Endothelial cell of umbilical vein (primary cell): Measurements from ENCODE around the gene CYP11A1. TPM values are rescaled to one million over a fixed set of nuclear protein-coding genes. Genes with fewer than 3 reads are reported as not detected.

Source experiments
- BruUV-seq: library from RNA; stranded (reverse); fragments of 400-500 nt; replicated peaks from 2 replicates; lab custom pipeline; 2021; lab: Mats Ljungman, UMichigan
- CTCF ChIA-PET: fragments of 300-600, 350-600 bp; sonication (Branson Sonifier 250); formaldehyde crosslinking; loops from one replicate; lab custom pipeline; 2021; ENCODE audit warnings: antibody characterized with exemption, inconsistent platforms; lab: Charles Lee
- POLR2A ChIA-PET: fragments of 300-600, 350-600 bp; sonication (Branson Sonifier 250); formaldehyde crosslinking; loops from one replicate; lab custom pipeline; 2021; ENCODE audit warnings: antibody characterized with exemption, inconsistent platforms; lab: Charles Lee
- DNase-seq: peaks from one replicate; pipeline ENCODE4 v3.0.0-alpha.2; 2011; ENCODE audit warnings: low read depth, low spot score
- FAIRE-seq: peaks from 2 replicates; lab custom pipeline; 2011; peaks lifted over from hg19 to GRCh38; lab: Jason Lieb, UNC
- H2AFZ ChIP-seq: 2 replicates; pipeline ENCODE4 v1.6.0; 2012; ENCODE audit warnings: low read depth, low read length, control low read depth, inconsistent platforms
- H3K27ac ChIP-seq: 2 replicates; pipeline ENCODE4 v1.5.1; 2011; ENCODE audit warnings: low read depth, mild to moderate bottlenecking, control low read depth, low read length, moderate library complexity; ENCODE audit not compliant: insufficient read depth
- H3K27me3 ChIP-seq, 2 experiments: 2 replicates each; pipeline versions ENCODE4 v1.6.0 to v1.6.1; 2011; ENCODE audit warnings: low read length in 2 of 2, mixed read lengths in 1 of 2; ENCODE audit not compliant: control insufficient read depth in 2 of 2, insufficient read depth in 2 of 2
- H3K36me3 ChIP-seq, 2 experiments: 2 replicates in 1 of 2; 3 replicates in 1 of 2; pipeline ENCODE4 v1.5.1; 2011; ENCODE audit warnings: low read length in 2 of 2, mild to moderate bottlenecking in 1 of 2, moderate library complexity in 1 of 2; ENCODE audit not compliant: control insufficient read depth in 2 of 2, insufficient read depth in 2 of 2; ENCODE audit errors: extremely low read depth in 1 of 2
- H3K4me1 ChIP-seq: 3 replicates; pipeline ENCODE4 v1.5.1; 2011; ENCODE audit warnings: mild to moderate bottlenecking, low read length; ENCODE audit not compliant: control insufficient read depth, insufficient read depth; ENCODE audit errors: extremely low read depth
- H3K4me2 ChIP-seq: 2 replicates; pipeline ENCODE4 v1.6.1; 2011; ENCODE audit warnings: low read length, control low read depth, mixed read lengths; ENCODE audit not compliant: insufficient read depth
- H3K4me3 ChIP-seq, 3 experiments: fragments of 200-600 bp in 1 of 3; sonication (generic), shearing (Covaris generic) in 1 of 3; replicated peaks in 1 of 3; 2 replicates each; pipeline ENCODE4 v1.5.1; 2011 to 2016; ENCODE audit warnings: control low read depth in 3 of 3, low read length in 3 of 3, mild to moderate bottlenecking in 2 of 3, inconsistent platforms in 1 of 3, low read depth in 1 of 3, moderate library complexity in 1 of 3; ENCODE audit not compliant: insufficient read depth in 1 of 3
- H3K79me2 ChIP-seq: 2 replicates; pipeline ENCODE4 v1.6.0; 2012; ENCODE audit warnings: low read length, inconsistent platforms; ENCODE audit not compliant: control insufficient read depth, insufficient read depth
- H3K9ac ChIP-seq: replicated peaks from 2 replicates; pipeline ENCODE3; 2011; ENCODE audit warnings: low read length, control low read depth; ENCODE audit not compliant: insufficient read depth; ENCODE audit errors: extremely low read depth
- H3K9me1 ChIP-seq: replicated peaks from 3 replicates; pipeline ENCODE4 v1.6.0; 2011; ENCODE audit warnings: mild to moderate bottlenecking, low read length; ENCODE audit not compliant: control insufficient read depth, insufficient read depth; ENCODE audit errors: extremely low read depth
- H3K9me3 ChIP-seq: replicated peaks from 2 replicates; pipeline ENCODE4 v1.5.1; 2012; ENCODE audit warnings: low read length, inconsistent platforms; ENCODE audit not compliant: control insufficient read depth, insufficient read depth
- H4K20me1 ChIP-seq: replicated peaks from 2 replicates; pipeline ENCODE3; 2011; ENCODE audit warnings: mild to moderate bottlenecking, low read length; ENCODE audit not compliant: control insufficient read depth, insufficient read depth; ENCODE audit errors: extremely low read depth
- FOS ChIP-seq: IDR thresholded peaks from 2 replicates; pipeline ENCODE4 v1.6.1; 2011; ENCODE audit warnings: mild to moderate bottlenecking, low read length, moderate library complexity, borderline replicate concordance; ENCODE audit not compliant: insufficient read depth
- JUN ChIP-seq: IDR thresholded peaks from 2 replicates; pipeline ENCODE4 v1.6.1; 2011; ENCODE audit warnings: borderline replicate concordance, low read depth; ENCODE audit not compliant: insufficient read length, insufficient read depth
- MYC ChIP-seq: IDR thresholded peaks from one replicate; pipeline ENCODE4 v1.6.1; 2011; ENCODE audit warnings: mild to moderate bottlenecking, low read depth, low read length
- dilution Hi-C: fragments of 300-500 bp; cut with MboI; formaldehyde crosslinking; loops from one replicate; pipeline ENCODE4 v1.15.0; 2019; ENCODE audit warnings: low sequenced_read_pairs; ENCODE audit not compliant: extremely low pct_ligation_motif_present
- intact Hi-C: fragments of 100-400 bp; cut with micrococcal nuclease; formaldehyde crosslinking; loops from one replicate; pipeline ENCODE4 v1.10.0; 2022
- polyA plus RNA-seq, 4 experiments: library from polyadenylated mRNA; depleted of rRNA in 3 of 4; stranded (reverse) in 3 of 4; unstranded in 1 of 4; fragments of >200 nt; gene quantifications; 2 replicates each; pipeline versions ENCODE4 v1.2.1 to v1.2.3, GENCODE V29; 2011 to 2012; ENCODE audit warnings: missing spikeins in 1 of 4
- total RNA-seq: library from RNA; stranded (reverse); gene quantifications from 2 replicates; pipeline ENCODE4 v1.2.3, GENCODE V29; 2021

CYP11A1 gene
- total and polyA plus RNA-seq, 2 donors (not counting 3 experiments of a cell fraction or from before 2014, with no cell fraction given) = 0.08 TPM; not detected in 1

- no peaks in the 10 kb centered on the region for H3K79me2 ChIP-seq
- DNase-seq = no peak
- intact Hi-C loops (no loop called here), dilution Hi-C loops (no loop called here)
- peaks cover 3% of the 10 kb centered on the region for H3K4me1 ChIP-seq
- no peak overlapping the region for H2AFZ ChIP-seq
- H4K20me1 ChIP-seq = no peaks in the 10 kb centered on the region
- TF ChIP-seq MYC = no peak
- H3K4me3 ChIP-seq = no peak overlapping the region
- H3K4me2 ChIP-seq = no peak overlapping the region
- ChIA-PET POLR2A (no interaction called here), CTCF (no interaction called here)
- H3K9ac ChIP-seq = no peak overlapping the region
- H3K36me3 ChIP-seq = no peaks in the 10 kb centered on the region
- FAIRE-seq = no peak
- no peaks in the 10 kb centered on the region for H3K9me3 ChIP-seq
- H3K27me3 ChIP-seq = peaks cover 0 to 3% of the 10 kb centered on the region in 2 experiments
- H3K27ac ChIP-seq = no peak overlapping the region
- no peaks in the 10 kb centered on the region for H3K9me1 ChIP-seq
- no TSS peak for BruUV-seq
These were observed 30.0 kb upstream of the CYP11A1 start for GRCh38 chr15:74397239-74398068.

- intact Hi-C loops (no loop called here), dilution Hi-C loops (no loop called here)
- Histone ChIP-seq H3K36me3 (no peaks in the 10 kb centered on the region), H3K4me3 (no peak overlapping the region), H3K79me2 (no peaks in the 10 kb centered on the region), H3K4me1 (peaks cover 3% of the 10 kb centered on the region), H2AFZ (no peak overlapping the region), H3K4me2 (no peak overlapping the region), H3K9ac (no peak overlapping the region), H3K9me1 (no peaks in the 10 kb centered on the region), H3K27me3 (peaks cover 0 to under 1% of the 10 kb centered on the region in 2 experiments), H3K27ac (no peak overlapping the region), H4K20me1 (no peaks in the 10 kb centered on the region), H3K9me3 (no peaks in the 10 kb centered on the region)
- no peak for FAIRE-seq
- no peak for DNase-seq
- BruUV-seq = no TSS peak
- TF ChIP-seq FOS = peak; percentile 22
- TF ChIP-seq JUN = no peak
- ChIA-PET POLR2A (no interaction called here), CTCF (interaction anchor here (1.3 kb wide), 1 partner anchor 12 kb away, joined by 3 read pairs; no protein-coding TSS in a partner anchor)
These were observed 29.2 kb upstream of the CYP11A1 start for GRCh38 chr15:74396445-74397238.
